ENCODE measurements around the gene PRR9.

PRR9 gene

GRCh38 chr1:153261281-153262069 lies 44.1 kb downstream of the PRR9 start:
- no peak overlapping the region for H3K27ac ChIP-seq (ENCODE audit: low read length, poor library complexity, severe bottlenecking)
- peak overlapping the region; percentile 46 to 65 for H3K4me3 ChIP-seq (ENCODE audit: insufficient read depth in 1 of 2, low read depth in 1 of 2, low read length in 2 of 2)
- no peaks in the 10 kb centered on the region for H3K79me1 ChIP-seq (replicated peaks; ENCODE audit: low read length, poor library complexity, severe bottlenecking)
- no peak overlapping the region for H2BK120ac ChIP-seq (ENCODE audit: low read depth, low read length)
- H3K23ac ChIP-seq (ENCODE audit: low read length in 2 of 2) = no peak overlapping the region
- no peak overlapping the region for H3K14ac ChIP-seq (ENCODE audit: low read length in 2 of 2)
- H4K8ac ChIP-seq (ENCODE audit: low read length) = no peak overlapping the region
- no peak overlapping the region for H3K18ac ChIP-seq (ENCODE audit: low read depth in 1 of 2, low read length in 2 of 2)
- H3K9me3 ChIP-seq (ENCODE audit: control insufficient read depth, low read length) = no peaks in the 10 kb centered on the region
- H2BK15ac ChIP-seq (ENCODE audit: low read depth, poor library complexity, severe bottlenecking) = peak overlapping the region; percentile 23
- no peak overlapping the region for H3K4ac ChIP-seq (ENCODE audit: low read depth in 1 of 2, low read length in 2 of 2)
- H4K91ac ChIP-seq (ENCODE audit: low read length) = no peak overlapping the region
- peaks cover 46 to 62% of the 10 kb centered on the region in 2 experiments for H3K27me3 ChIP-seq (ENCODE audit: control insufficient read depth in 1 of 2, insufficient read depth in 1 of 2, low read length in 2 of 2)
- peak; percentile 1 for DNase-seq
- H2BK5ac ChIP-seq (ENCODE audit: low read depth, low read length, poor library complexity, severe bottlenecking) = no peak overlapping the region
- H3K9ac ChIP-seq (ENCODE audit: low read length) = no peak overlapping the region
- no peak overlapping the region for H2AFZ ChIP-seq (ENCODE audit: low read depth, low read length)
- H3K36me3 ChIP-seq (ENCODE audit: control insufficient read depth in 1 of 2, insufficient read depth in 2 of 2, low read depth in 1 of 2, low read length in 2 of 2) = no peaks in the 10 kb centered on the region
- peaks cover 7% of the 10 kb centered on the region for H3K4me1 ChIP-seq (ENCODE audit: control insufficient read depth, insufficient read depth, low read depth, low read length)
- 28% methylated on average over 79 of the region's 80 CpGs for WGBS
- H2BK12ac ChIP-seq (ENCODE audit: low read length in 2 of 2) = no peak overlapping the region
- H3K4me2 ChIP-seq (ENCODE audit: low read length, poor library complexity, severe bottlenecking) = peak overlapping the region; percentile 36
- H2AK5ac ChIP-seq (ENCODE audit: low read length, severe bottlenecking) = no peak overlapping the region

DNA sequence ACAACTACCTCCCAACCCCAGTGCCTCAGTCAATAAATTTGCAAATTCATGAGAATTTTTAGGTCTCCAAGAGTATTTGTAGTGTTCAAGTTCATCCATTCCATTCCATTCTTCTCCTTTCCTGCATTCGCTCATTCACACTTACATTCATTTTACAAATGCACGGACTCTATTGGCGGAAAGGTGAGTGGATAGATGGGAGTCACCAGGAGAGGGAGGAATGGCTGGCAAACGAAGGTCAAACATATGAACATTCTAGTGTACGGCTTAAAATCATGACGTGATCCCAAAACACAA lies 44.6 kb downstream of the PRR9 start:
- Histone ChIP-seq H3K4me2 (ENCODE audit: low read length, poor library complexity, severe bottlenecking) (no peak overlapping the region), H2AFZ (ENCODE audit: low read depth, low read length) (no peak overlapping the region), H3K18ac (ENCODE audit: low read depth in 1 of 2, low read length in 2 of 2) (no peak overlapping the region), H3K9me3 (ENCODE audit: control insufficient read depth, low read length) (no peaks in the 10 kb centered on the region), H3K4me3 (ENCODE audit: insufficient read depth in 1 of 2, low read depth in 1 of 2, low read length in 2 of 2) (peak overlapping the region in 1 of 2 experiments; percentile 65), H3K23ac (ENCODE audit: low read length in 2 of 2) (no peak overlapping the region), H3K4ac (ENCODE audit: low read depth in 1 of 2, low read length in 2 of 2) (no peak overlapping the region), H4K91ac (ENCODE audit: low read length) (no peak overlapping the region), H3K36me3 (ENCODE audit: control insufficient read depth in 1 of 2, insufficient read depth in 2 of 2, low read depth in 1 of 2, low read length in 2 of 2) (no peaks in the 10 kb centered on the region), H2AK5ac (ENCODE audit: low read length, severe bottlenecking) (no peak overlapping the region), H2BK12ac (ENCODE audit: low read length in 2 of 2) (no peak overlapping the region), H3K4me1 (ENCODE audit: control insufficient read depth, insufficient read depth, low read depth, low read length) (peaks cover 7% of the 10 kb centered on the region), H3K14ac (ENCODE audit: low read length in 2 of 2) (no peak overlapping the region), H2BK5ac (ENCODE audit: low read depth, low read length, poor library complexity, severe bottlenecking) (no peak overlapping the region), H4K8ac (ENCODE audit: low read length) (no peak overlapping the region), H3K79me1 (replicated peaks; ENCODE audit: low read length, poor library complexity, severe bottlenecking) (no peaks in the 10 kb centered on the region), H2BK15ac (ENCODE audit: low read depth, poor library complexity, severe bottlenecking) (no peak overlapping the region), H3K27ac (ENCODE audit: low read length, poor library complexity, severe bottlenecking) (no peak overlapping the region), H2BK120ac (ENCODE audit: low read depth, low read length) (no peak overlapping the region), H3K27me3 (ENCODE audit: control insufficient read depth in 1 of 2, insufficient read depth in 1 of 2, low read length in 2 of 2) (peaks cover 46 to 63% of the 10 kb centered on the region in 2 experiments), H3K9ac (ENCODE audit: low read length) (no peak overlapping the region)
- WGBS = 85% methylated on average over 6 of the region's 6 CpGs
- no peak for DNase-seq

DNA sequence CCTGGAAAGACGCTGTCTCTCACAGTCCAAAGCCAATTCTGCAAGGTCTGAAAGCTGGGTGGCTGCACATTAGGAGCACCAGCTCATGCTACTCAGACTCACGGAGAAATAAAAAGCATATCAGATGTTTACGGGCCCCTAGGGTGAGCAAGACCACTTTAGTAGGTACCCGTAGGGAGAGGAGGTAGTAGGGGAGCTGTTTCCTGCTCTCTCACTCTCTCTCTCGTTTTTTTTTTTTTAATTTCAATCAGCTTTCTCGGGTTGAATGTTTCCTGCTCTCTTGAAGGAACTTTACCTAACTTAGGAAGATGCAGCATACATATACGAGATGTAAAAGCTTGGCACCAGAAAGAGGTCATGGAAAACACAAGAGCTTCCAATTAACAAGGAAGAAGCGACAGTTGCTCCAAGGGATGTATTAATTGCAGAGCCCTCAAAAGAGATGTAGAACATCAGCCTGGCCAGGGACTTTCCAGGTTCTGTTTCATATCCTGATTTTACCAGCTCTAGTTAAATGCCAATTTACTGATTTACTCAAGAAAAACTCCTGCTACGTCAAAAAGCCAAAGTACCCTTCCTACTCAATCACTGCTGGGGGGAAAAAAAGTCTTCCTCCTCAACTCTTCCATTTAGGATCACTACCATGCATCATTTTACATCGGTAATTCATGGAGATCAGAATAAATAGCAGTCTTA lies 45.2 kb downstream of the PRR9 start:
- Histone ChIP-seq H2AFZ (ENCODE audit: low read depth, low read length) (no peak overlapping the region), H3K4me1 (ENCODE audit: control insufficient read depth, insufficient read depth, low read depth, low read length) (peaks cover 7% of the 10 kb centered on the region), H3K36me3 (ENCODE audit: control insufficient read depth in 1 of 2, insufficient read depth in 2 of 2, low read depth in 1 of 2, low read length in 2 of 2) (no peaks in the 10 kb centered on the region), H2AK5ac (ENCODE audit: low read length, severe bottlenecking) (no peak overlapping the region), H3K4ac (ENCODE audit: low read depth in 1 of 2, low read length in 2 of 2) (no peak overlapping the region), H3K4me3 (ENCODE audit: insufficient read depth in 1 of 2, low read depth in 1 of 2, low read length in 2 of 2) (no peak overlapping the region), H4K8ac (ENCODE audit: low read length) (no peak overlapping the region), H3K27me3 (ENCODE audit: control insufficient read depth in 1 of 2, insufficient read depth in 1 of 2, low read length in 2 of 2) (peaks cover 46 to 63% of the 10 kb centered on the region in 2 experiments), H3K9ac (ENCODE audit: low read length) (no peak overlapping the region), H2BK12ac (ENCODE audit: low read length in 2 of 2) (no peak overlapping the region), H3K14ac (ENCODE audit: low read length in 2 of 2) (no peak overlapping the region), H3K9me3 (ENCODE audit: control insufficient read depth, low read length) (no peaks in the 10 kb centered on the region), H2BK15ac (ENCODE audit: low read depth, poor library complexity, severe bottlenecking) (no peak overlapping the region), H3K4me2 (ENCODE audit: low read length, poor library complexity, severe bottlenecking) (no peak overlapping the region), H3K27ac (ENCODE audit: low read length, poor library complexity, severe bottlenecking) (no peak overlapping the region), H2BK5ac (ENCODE audit: low read depth, low read length, poor library complexity, severe bottlenecking) (no peak overlapping the region), H3K23ac (ENCODE audit: low read length in 2 of 2) (no peak overlapping the region), H4K91ac (ENCODE audit: low read length) (no peak overlapping the region), H3K79me1 (replicated peaks; ENCODE audit: low read length, poor library complexity, severe bottlenecking) (no peaks in the 10 kb centered on the region), H3K18ac (ENCODE audit: low read depth in 1 of 2, low read length in 2 of 2) (no peak overlapping the region), H2BK120ac (ENCODE audit: low read depth, low read length) (no peak overlapping the region)
- DNase-seq = no peak
- 55% methylated on average over 8 of the region's 10 CpGs for WGBS

- no peak overlapping the region for H2AFZ ChIP-seq (ENCODE audit: low read depth, low read length)
- no peak overlapping the region for H3K23ac ChIP-seq (ENCODE audit: low read length in 2 of 2)
- H3K18ac ChIP-seq (ENCODE audit: low read depth in 1 of 2, low read length in 2 of 2) = no peak overlapping the region
- no CpG with 5 or more reads among the region's 1 CpG for WGBS
- peaks cover 7% of the 10 kb centered on the region for H3K4me1 ChIP-seq (ENCODE audit: control insufficient read depth, insufficient read depth, low read depth, low read length)
- H3K9ac ChIP-seq (ENCODE audit: low read length) = no peak overlapping the region
- no peak overlapping the region for H2BK15ac ChIP-seq (ENCODE audit: low read depth, poor library complexity, severe bottlenecking)
- no peak overlapping the region for H4K8ac ChIP-seq (ENCODE audit: low read length)
- H3K4me2 ChIP-seq (ENCODE audit: low read length, poor library complexity, severe bottlenecking) = no peak overlapping the region
- H2BK12ac ChIP-seq (ENCODE audit: low read length in 2 of 2) = no peak overlapping the region
- H4K91ac ChIP-seq (ENCODE audit: low read length) = no peak overlapping the region
- no peaks in the 10 kb centered on the region for H3K79me1 ChIP-seq (replicated peaks; ENCODE audit: low read length, poor library complexity, severe bottlenecking)
- H3K9me3 ChIP-seq (ENCODE audit: control insufficient read depth, low read length) = no peaks in the 10 kb centered on the region
- peaks cover 25 to 50% of the 10 kb centered on the region in 2 experiments for H3K27me3 ChIP-seq (ENCODE audit: control insufficient read depth in 1 of 2, insufficient read depth in 1 of 2, low read length in 2 of 2)
- H2BK120ac ChIP-seq (ENCODE audit: low read depth, low read length) = no peak overlapping the region
- no peak overlapping the region for H3K27ac ChIP-seq (ENCODE audit: low read length, poor library complexity, severe bottlenecking)
- H2BK5ac ChIP-seq (ENCODE audit: low read depth, low read length, poor library complexity, severe bottlenecking) = no peak overlapping the region
- H2AK5ac ChIP-seq (ENCODE audit: low read length, severe bottlenecking) = no peak overlapping the region
- no peak overlapping the region for H3K14ac ChIP-seq (ENCODE audit: low read length in 2 of 2)
- no peak overlapping the region for H3K4me3 ChIP-seq (ENCODE audit: insufficient read depth in 1 of 2, low read depth in 1 of 2, low read length in 2 of 2)
- DNase-seq = no peak
- no peaks in the 10 kb centered on the region for H3K36me3 ChIP-seq (ENCODE audit: control insufficient read depth in 1 of 2, insufficient read depth in 2 of 2, low read depth in 1 of 2, low read length in 2 of 2)
- no peak overlapping the region for H3K4ac ChIP-seq (ENCODE audit: low read depth in 1 of 2, low read length in 2 of 2)
Observed at GRCh38 chr1:153265457-153265856, 48.1 kb downstream of the PRR9 start.

Measured in mesenchymal stem cell (in vitro differentiated cells and primary cell).